ENCODE data around the gene KCTD2.

DNA sequence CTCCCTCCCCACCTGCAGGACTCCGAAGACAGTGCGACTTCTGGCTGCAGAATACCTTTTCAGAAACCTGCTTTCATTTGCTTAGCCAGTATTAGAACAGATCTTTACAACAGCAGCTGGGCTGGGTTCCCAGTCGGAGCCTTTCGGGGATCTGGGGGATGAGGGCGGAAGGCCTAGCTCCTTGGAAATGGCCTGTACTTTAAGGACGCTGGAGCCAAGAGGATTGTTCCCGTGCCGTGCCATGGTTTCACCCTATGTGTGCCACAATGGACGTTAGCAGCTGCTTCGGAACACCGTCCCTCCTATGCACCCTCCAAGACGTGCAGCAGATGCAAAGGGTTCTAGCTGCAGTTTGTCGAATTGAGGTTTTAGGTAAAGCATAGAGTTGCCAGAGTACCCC lies 16.2 kb downstream of the KCTD2 start:
- TF ChIP-seq POLR2A (IDR thresholded peaks at IDR 0.05; ENCODE audit: low read depth), result no peak
- TF ChIP-seq, protein P1, sequence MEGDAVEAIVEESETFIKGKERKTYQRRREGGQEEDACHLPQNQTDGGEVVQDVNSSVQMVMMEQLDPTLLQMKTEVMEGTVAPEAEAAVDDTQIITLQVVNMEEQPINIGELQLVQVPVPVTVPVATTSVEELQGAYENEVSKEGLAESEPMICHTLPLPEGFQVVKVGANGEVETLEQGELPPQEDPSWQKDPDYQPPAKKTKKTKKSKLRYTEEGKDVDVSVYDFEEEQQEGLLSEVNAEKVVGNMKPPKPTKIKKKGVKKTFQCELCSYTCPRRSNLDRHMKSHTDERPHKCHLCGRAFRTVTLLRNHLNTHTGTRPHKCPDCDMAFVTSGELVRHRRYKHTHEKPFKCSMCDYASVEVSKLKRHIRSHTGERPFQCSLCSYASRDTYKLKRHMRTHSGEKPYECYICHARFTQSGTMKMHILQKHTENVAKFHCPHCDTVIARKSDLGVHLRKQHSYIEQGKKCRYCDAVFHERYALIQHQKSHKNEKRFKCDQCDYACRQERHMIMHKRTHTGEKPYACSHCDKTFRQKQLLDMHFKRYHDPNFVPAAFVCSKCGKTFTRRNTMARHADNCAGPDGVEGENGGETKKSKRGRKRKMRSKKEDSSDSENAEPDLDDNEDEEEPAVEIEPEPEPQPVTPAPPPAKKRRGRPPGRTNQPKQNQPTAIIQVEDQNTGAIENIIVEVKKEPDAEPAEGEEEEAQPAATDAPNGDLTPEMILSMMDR (IDR thresholded peaks at IDR 0.05), result no peak

Measured in esophagus muscularis mucosa (tissue), 3 donors.